Measurements from ENCODE around the gene MLLT1. TPM values are rescaled to one million over a fixed set of nuclear protein-coding genes. Genes with fewer than 3 reads are reported as not detected.

Gene MLLT1
- total and polyA plus RNA-seq, 2 of the 8 experiments (the other 6 are each of a cell fraction or from before 2014, with no cell fraction given): 18.8 to 45.1 TPM

GRCh38 chr19:6173190-6173589 is 106.6 kb downstream of the MLLT1 start:
- no peaks in the 10 kb centered on the region for H3K79me2 ChIP-seq (ENCODE audit: control insufficient read depth in 1 of 2, insufficient read depth in 2 of 2, low read length in 2 of 2)
- 69% methylated on average over 5 of the region's 5 CpGs; no CpG with 5 or more reads in 1 of the 2 experiments for WGBS, 2 experiments (ENCODE audit: extremely low coverage in 1 of 2, insufficient coverage in 1 of 2, insufficient read length in 1 of 2, insufficient replicate concordance in 2 of 2, low coverage in 1 of 2, low lambda C conversion rate in 2 of 2, missing lambda C conversion rate in 1 of 2)
- no peak overlapping the region for H2BK15ac ChIP-seq (ENCODE audit: low read length)
- no peak overlapping the region for H2BK5ac ChIP-seq (ENCODE audit: low read depth, low read length)
- H2BK20ac ChIP-seq (ENCODE audit: low read length): no peak overlapping the region
- H3K4ac ChIP-seq (replicated peaks; ENCODE audit: insufficient read length, low read depth, low read length): no peak overlapping the region
- POLR2A ChIA-PET (ENCODE audit: partially characterized antibody): no interaction called here
- H3K18ac ChIP-seq (ENCODE audit: extremely low read depth, low read length): no peak overlapping the region
- no peaks in the 10 kb centered on the region for H4K20me1 ChIP-seq (replicated peaks in 1 of 2; ENCODE audit: control insufficient read depth in 1 of 2, insufficient read depth in 2 of 2, low read length in 2 of 2)
- no peak overlapping the region for H3K4me3 ChIP-seq (ENCODE audit: extremely low read depth in 1 of 4, insufficient read depth in 2 of 4, low read depth in 3 of 4, low read length in 4 of 4)
- H4K5ac ChIP-seq (ENCODE audit: insufficient read length, low read depth, low read length): no peak overlapping the region
- FAIRE-seq (no peak), DNase-seq (ENCODE audit: low read depth in 1 of 2, low spot score in 2 of 2) (no peak)
- CTCF ChIA-PET (ENCODE audit: partially characterized antibody): interaction anchor here (1.1 kb wide), 1 partner anchor 11 kb away, joined by 4 read pairs; no protein-coding TSS in a partner anchor
- H3K4me1 ChIP-seq (replicated peaks in 1 of 4; ENCODE audit: control insufficient read depth in 3 of 4, insufficient read depth in 4 of 4, low read length in 3 of 4): no peaks in the 10 kb centered on the region
- no peak overlapping the region for H3K9ac ChIP-seq (replicated peaks in 1 of 4; ENCODE audit: extremely low read depth in 1 of 4, low read depth in 3 of 4, low read length in 3 of 4)
- no peak overlapping the region for H2BK120ac ChIP-seq (replicated peaks; ENCODE audit: low read depth, low read length)
- no peak overlapping the region for H3K56ac ChIP-seq (replicated peaks; ENCODE audit: insufficient read length, low read depth, low read length)
- no peak overlapping the region for H2AFZ ChIP-seq (ENCODE audit: low read length)
- H3K79me1 ChIP-seq (ENCODE audit: low read depth, low read length): no peaks in the 10 kb centered on the region
- H2AK5ac ChIP-seq (ENCODE audit: low read depth, low read length): no peak overlapping the region
- H3K4me2 ChIP-seq (ENCODE audit: insufficient read depth in 1 of 2, low read depth in 2 of 2, low read length in 2 of 2): no peak overlapping the region
- no peak overlapping the region for H3K23ac ChIP-seq (ENCODE audit: insufficient read length)
- H3K14ac ChIP-seq (ENCODE audit: insufficient read length): no peak overlapping the region
- H3K27ac ChIP-seq (ENCODE audit: low read depth, low read length): no peak overlapping the region
- H4K91ac ChIP-seq (replicated peaks; ENCODE audit: insufficient read length, low read length): no peak overlapping the region
- TF ChIP-seq CHD1 (IDR thresholded peaks at IDR 0.05; ENCODE audit: low read depth, low read length): no peak
- H3K9me3 ChIP-seq (ENCODE audit: insufficient read depth in 2 of 2, low read depth in 1 of 2, low read length in 1 of 2): peaks cover 25 to 29% of the 10 kb centered on the region in 2 experiments; a peak in 3 of 4 replicates
- no peaks in the 10 kb centered on the region for H3K23me2 ChIP-seq (ENCODE audit: low read depth, low read length)
- no peaks in the 10 kb centered on the region for H3K27me3 ChIP-seq (replicated peaks in 1 of 4; ENCODE audit: control insufficient read depth in 3 of 4, extremely low read depth in 1 of 4, insufficient read depth in 3 of 4, low read length in 3 of 4)
- H3K36me3 ChIP-seq (ENCODE audit: control insufficient read depth in 2 of 4, insufficient read depth in 4 of 4, low read length in 3 of 4): no peaks in the 10 kb centered on the region
- H2BK12ac ChIP-seq (ENCODE audit: low read depth, low read length): no peak overlapping the region
- no peak overlapping the region for H4K8ac ChIP-seq (ENCODE audit: extremely low read depth, insufficient read depth, low read length)
